Activated CD8-positive, alpha-beta memory T cell treated with anti-CD3 and anti-CD28 coated beads, Interleukin-2, amount 50 U/mL, for 48 hours (primary cell): Measurements from ENCODE around the gene MTA1.

Experiments used
- DNase-seq: peaks from one replicate; pipeline ENCODE4 v3.0.0-alpha.2; 2020

The MTA1 gene

GRCh38 chr14:105501504-105502291, 82.1 kb downstream of the MTA1 start:
- no peak for DNase-seq

GRCh38 chr14:105502446-105503295, 83.0 kb downstream of the MTA1 start:
- no peak for DNase-seq

GRCh38 chr14:105503296-105503640, 83.6 kb downstream of the MTA1 start:
- no peak for DNase-seq

GRCh38 chr14:105503935-105504692, 84.5 kb downstream of the MTA1 start:
- DNase-seq = no peak

GRCh38 chr14:105505101-105505500, 85.5 kb downstream of the MTA1 start:
- no peak for DNase-seq

GRCh38 chr14:105507247-105507646, 87.6 kb downstream of the MTA1 start:
- DNase-seq = no peak

- no peak for DNase-seq
Observed at GRCh38 chr14:105508069-105508468, 88.4 kb downstream of the MTA1 start.

- DNase-seq = no peak
Observed at GRCh38 chr14:105508601-105509000, 89.0 kb downstream of the MTA1 start.

GRCh38 chr14:105517096-105517495, 97.5 kb downstream of the MTA1 start:
- no peak for DNase-seq

GRCh38 chr14:105519946-105520698, 100.5 kb downstream of the MTA1 start:
- no peak for DNase-seq
